ENCODE results near the gene DTHD1.

DNA sequence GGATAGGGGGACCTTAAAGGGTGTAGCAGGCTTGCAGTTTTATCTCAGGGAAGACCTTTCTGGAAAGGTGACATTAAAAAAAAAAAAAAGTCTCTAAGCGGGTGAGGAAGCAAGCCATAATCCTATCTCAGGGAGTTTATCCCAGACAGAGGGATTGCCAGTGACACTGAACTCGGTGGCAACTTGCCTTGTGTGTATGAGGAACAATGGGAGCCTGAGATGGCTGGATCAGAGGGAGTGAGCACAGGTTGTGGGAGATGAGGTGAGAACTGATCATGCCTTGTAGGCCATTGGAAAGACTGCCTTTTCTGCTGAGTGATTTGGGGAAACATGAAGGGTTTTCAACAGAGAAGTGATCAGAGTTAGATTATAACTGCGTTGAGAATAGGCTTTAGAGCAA is 31.1 kb downstream of the DTHD1 start:
- TF ChIP-seq, protein P1, sequence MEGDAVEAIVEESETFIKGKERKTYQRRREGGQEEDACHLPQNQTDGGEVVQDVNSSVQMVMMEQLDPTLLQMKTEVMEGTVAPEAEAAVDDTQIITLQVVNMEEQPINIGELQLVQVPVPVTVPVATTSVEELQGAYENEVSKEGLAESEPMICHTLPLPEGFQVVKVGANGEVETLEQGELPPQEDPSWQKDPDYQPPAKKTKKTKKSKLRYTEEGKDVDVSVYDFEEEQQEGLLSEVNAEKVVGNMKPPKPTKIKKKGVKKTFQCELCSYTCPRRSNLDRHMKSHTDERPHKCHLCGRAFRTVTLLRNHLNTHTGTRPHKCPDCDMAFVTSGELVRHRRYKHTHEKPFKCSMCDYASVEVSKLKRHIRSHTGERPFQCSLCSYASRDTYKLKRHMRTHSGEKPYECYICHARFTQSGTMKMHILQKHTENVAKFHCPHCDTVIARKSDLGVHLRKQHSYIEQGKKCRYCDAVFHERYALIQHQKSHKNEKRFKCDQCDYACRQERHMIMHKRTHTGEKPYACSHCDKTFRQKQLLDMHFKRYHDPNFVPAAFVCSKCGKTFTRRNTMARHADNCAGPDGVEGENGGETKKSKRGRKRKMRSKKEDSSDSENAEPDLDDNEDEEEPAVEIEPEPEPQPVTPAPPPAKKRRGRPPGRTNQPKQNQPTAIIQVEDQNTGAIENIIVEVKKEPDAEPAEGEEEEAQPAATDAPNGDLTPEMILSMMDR (IDR thresholded peaks at IDR 0.05) = no peak
- TF ChIP-seq POLR2A (IDR thresholded peaks at IDR 0.05) (no peak), POLR2AphosphoS5 (IDR thresholded peaks at IDR 0.05) (no peak)
